NOMO-1 treated with dmso at 0.1 percent for 144 hours (cell line): ENCODE measurements around the gene SLC1A7.

Source experiments
- DNase-seq: peaks from one replicate; lab custom pipeline; 2025; ENCODE audit not compliant: unreplicated experiment; lab: John Stamatoyannopoulos, UW

SLC1A7 gene

DNA sequence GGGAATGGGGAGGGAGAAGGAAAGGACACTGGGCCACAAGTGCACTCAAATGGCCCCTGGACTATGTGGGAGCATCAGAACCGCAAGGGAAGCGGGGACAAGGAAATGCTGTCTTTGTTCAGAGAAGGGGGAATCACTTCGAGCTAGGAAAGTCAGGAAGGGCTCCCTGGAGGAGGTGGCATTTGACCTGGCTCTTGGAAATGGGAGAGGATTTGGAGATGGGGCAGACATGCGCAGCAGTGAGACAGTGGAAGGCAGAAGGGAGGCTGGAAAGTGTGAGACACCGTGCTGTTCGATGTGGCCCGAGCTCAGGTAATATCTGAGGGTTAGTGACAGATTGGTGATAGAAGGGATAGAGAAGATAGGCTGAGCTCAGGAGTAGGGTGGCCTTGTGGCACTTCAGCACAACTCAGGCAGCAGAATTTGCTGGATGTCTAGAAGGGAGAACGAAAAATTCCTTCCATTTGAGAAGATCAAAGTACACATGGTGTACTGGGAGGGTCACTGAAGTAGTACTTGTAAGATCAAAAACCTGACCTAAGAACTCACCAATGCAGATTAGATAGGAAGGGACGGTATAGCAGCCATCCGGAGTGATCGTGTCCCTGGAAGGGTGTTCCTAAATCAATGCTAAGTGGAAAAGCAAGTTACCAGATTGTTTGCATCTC is 25.4 kb downstream of the SLC1A7 start:
- no peak for DNase-seq

DNA sequence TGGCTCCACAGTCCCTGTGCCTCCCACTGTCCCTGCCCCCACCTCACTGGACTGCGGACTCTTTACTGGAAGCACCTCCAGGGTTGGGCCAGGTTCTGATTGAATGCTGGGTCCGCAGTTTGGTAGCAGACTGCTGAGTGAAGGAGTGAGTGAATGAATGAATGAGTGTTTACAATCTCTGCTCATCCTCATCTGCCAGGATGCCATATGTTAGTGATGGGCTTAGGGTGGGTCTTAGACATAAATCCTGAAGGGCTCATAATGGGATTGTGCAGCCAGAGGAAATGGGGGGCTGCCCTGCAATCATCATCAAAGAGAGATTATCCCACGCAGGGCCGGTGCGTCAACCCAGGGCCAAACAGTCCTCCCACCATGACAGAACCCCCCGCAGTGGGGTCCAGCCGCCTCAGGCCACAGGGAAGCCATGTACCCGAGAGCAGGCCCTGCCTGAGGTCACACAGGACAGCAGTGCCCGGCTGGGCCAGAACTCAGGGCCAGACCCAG is 26.1 kb downstream of the SLC1A7 start:
- no peak for DNase-seq

DNA sequence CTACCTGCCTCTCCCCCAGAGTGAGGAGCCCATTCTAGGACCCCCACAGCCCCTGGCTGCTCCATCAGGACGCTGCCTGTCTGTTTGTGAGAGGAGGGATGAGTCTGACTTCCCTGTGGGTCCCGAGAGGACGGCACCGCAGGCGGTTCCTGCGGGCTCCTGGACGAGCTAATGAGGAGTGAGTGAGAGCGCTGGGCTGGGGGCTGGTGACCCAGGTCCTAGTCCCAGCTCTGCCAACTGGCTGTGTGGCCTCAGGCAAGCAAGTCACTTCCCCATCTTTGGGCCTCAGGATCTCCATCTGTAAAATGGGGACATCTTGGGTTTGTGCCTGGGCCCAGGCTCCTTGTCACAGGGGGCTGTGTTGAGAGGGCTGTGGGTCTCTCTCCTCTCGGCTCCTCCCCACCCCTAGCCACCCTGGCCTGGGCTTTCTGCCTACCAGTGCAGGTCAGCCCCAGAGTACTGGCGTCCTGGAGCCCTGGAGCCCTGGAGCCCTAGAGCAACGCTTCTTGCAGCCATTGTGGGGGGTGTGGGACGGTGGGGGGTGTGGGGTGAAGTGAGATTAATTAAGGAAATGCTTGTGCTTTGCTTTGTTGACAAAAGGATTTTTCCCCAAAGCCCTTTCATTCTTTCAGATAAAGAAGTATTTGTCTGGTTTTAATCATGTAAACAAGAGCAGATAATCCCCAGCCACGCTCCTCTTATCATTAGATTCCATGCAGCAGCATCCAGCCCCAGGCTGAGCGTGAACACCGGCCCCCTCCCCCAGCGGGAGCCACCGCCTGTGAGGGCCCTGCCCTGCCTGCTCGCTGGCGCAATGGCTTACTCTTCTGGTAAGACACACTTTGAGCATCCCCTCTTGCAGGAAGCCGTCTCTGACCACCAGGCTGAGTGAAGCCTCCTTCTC is 26.8 kb downstream of the SLC1A7 start:
- no peak for DNase-seq

DNA sequence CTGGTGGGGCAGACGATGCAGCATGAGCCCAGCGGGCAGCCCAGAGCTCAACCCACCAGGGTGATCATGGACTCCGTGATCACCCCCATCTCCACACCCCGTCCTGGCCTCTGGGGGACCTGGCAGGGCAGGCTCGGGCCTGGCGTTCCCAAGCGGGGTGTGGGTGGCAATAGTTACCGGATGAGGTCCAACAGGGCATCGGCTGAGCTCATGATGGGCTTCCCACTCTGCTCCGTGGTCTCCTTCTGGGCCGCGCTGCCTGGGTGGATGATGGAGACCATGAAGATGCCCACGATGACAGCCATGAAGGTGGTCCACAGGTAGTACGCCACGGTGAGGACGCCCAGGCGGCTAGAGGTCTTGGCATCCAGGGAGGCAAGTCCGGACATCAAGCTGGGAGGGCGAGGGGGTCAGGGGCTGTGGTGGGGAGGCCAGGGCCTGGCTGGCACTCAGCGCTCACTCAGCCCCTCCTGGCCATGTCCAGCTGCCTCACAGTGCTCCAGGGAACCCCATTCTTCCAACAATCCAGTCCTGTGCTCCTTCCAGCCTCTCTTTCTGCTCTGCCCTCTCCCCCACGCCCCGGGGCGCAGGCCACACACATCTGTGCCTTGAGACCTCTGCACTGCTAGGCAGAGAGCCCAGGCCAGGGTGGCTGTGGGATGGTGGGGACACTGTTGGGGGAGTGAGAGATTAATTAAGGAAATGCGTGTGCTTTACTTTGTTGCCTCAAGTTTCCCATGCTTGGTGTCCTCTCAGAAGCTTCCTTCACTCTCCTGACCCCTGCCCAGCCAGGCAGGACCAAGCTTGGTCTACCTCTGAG is 27.6 kb downstream of the SLC1A7 start:
- no peak for DNase-seq

DNA sequence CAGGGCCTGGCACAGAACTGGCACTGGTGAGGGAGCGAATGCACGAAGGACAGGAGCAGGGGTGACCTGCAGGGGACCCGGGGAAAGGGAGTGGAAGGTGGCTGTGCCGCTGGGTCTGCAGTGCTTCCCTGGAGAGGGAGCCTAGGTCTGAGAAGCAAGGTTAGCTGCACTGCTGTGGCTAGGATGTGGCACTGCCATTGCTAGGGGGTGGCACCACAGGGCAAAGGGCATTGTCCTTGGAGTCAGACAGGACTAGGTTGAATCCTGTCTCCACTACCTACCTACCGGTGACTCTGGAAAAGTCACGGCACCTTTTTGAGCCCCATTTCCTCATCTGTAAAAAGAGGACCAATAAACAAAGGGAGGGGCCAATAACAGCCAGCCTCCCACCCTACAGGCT is 28.3 kb downstream of the SLC1A7 start:
- no peak for DNase-seq

DNA sequence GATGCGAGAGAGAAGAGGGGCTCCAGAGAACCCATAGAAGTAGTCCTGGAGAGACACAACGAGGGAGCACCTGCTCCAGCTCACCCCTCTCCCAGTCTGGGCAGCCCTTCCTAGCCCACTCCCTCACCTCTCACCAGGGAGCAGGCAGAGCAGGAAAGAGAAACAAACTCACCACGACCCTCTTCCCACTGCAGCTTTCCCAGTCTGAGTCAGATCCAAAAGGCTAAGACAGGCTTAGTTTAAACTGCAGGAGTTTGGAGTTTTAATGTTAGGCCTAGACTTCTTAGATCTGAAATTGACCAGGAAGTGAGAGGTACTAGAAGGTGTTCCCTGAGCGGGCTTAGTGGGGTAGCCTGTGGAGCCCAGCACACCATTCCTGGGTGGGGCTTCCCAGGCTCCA is 29.6 kb downstream of the SLC1A7 start:
- DNase-seq: no peak

DNA sequence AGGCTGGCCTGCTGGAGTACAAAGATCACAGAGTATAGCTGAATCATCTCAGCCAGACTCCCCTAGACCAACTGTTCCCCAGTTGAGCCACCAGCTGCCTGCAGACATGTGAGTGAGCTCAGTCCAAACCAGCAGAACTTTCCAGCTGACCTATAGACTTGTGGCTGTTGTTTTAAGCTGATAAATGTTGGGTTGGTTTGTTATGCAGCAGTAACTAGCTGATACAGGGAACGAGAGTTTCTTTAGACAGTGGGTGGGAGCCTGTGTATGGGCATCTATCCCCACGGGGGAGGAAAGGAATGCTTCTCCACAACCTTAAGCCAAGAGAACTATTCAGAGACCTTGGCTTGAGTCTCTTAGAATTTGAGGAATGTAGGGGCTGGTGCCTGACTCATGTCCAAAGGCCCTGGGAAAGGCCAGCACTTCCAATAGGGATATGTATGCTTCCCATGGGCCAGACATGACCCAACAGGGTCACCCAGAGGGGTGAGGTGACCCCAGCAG is 30.1 kb downstream of the SLC1A7 start:
- no peak for DNase-seq

DNA sequence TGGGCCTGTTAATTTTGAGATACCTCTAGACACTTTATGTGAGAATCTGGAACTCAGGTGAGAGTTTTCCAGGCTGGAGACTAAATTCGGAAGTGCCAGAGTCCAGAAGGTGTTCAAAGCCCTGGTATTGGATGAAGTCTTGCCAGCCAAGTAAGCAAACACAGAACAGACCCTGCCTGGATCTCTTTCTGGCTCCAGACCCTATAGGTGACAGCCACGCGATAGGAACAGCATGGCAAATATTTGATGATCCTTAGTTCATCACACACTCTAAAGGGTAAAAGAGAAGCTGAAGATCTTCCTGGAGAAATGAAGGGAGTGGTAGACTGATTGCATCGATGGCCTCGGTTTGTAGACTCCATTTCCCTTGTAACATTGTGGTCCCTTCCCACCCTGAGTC is 30.7 kb downstream of the SLC1A7 start:
- DNase-seq: no peak

DNA sequence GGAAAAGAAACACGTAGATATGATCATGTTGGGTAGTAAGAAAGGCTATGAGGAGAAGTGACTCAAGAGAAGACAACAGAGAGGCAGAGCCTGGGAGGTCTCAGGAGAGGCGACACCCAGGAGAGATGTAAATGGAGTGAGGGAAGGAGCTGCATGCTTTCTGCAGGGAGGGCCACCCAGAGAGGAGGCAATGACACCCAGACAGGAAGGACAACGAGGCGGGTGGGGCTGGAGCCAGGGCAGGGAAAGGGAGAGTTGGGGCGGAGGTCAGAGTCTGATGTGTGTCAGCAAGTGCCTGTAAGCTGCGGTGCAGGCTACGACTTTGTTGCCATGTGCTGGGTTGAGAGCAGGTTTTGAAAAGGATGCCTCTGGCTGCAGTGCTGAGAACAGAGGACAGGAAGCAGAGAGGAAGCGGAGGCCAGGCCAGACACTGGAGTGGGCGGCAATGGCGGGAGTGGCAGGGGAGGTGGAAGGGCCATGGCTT is 31.3 kb downstream of the SLC1A7 start:
- no peak for DNase-seq

DNA sequence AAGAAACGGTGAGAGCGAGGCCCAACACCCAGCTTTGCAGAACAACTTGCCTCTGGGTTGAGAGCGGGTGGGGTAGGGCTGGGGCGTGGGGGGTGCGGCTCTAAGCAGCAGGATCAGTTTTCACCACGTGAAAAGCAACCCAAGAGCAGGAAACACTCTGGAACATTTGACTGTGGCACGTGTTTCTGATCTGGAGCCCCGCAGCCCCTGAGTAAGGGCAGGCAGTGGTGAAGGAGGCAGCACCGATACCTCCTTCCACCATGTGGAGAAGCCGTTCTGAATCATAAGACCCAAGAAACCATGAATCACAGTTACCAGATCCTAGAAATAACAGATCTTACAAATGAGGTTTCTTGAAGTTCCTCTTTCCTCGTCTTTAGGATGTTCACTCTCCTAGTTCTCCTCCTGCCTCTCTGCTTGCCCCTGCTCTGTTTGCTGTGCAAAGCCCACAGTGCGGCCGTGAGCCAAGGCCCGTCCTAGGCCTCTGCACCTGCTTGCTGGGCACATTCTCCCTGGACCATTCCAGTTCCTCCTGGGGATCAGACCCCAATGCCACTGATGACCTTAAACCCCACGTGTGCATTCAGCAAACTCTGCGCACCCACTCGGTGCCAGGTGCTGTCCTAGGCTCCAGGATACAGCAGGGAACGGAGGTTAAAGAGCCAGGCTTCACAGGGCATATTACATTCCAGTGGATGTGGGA is 31.9 kb downstream of the SLC1A7 start:
- DNase-seq: peak; percentile 60

DNA sequence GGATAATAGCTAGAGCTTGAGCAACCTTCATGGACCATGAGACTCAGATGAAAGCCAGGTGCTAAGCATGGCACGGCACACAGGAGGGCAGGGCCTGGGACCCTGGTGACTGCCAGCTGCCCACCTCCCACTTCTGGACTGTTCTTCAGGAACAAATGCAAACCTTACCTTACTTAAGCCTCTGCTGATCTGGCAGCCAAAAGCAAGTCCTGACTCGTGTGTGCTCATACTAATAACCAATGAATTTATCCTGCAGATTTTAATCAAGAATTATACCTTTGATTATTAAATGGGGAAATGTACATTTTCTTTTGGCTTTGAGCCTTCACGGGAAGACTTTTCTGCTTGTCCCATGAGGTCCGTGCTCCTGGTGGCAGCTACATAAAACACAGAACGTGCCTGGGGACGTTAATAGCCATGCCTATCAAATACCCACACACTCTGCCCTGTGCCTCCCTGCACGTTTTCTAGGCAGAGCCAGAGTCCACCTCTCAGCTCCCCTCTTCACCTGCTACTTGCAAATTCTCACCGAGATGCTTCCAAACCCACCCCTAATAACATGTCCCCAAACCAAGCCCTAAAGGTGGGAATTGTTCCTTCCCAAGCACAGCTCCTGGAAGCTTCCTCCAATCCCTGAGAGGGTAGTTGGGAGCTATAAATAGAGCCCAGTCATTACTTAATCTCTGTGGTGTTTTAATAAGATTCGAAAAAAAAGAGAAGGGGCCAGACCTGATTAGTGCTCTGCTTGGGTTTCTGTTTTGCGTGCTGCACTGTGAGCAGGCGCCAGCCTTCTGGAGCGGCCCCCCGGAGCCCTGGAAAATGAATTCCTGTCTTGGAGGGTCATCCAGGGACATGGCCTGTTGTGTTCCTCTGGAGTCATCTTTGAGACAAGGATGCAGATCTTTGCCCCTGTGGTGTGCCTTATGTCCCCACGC is 33.5 kb downstream of the SLC1A7 start:
- peak; percentile 1 for DNase-seq

DNA sequence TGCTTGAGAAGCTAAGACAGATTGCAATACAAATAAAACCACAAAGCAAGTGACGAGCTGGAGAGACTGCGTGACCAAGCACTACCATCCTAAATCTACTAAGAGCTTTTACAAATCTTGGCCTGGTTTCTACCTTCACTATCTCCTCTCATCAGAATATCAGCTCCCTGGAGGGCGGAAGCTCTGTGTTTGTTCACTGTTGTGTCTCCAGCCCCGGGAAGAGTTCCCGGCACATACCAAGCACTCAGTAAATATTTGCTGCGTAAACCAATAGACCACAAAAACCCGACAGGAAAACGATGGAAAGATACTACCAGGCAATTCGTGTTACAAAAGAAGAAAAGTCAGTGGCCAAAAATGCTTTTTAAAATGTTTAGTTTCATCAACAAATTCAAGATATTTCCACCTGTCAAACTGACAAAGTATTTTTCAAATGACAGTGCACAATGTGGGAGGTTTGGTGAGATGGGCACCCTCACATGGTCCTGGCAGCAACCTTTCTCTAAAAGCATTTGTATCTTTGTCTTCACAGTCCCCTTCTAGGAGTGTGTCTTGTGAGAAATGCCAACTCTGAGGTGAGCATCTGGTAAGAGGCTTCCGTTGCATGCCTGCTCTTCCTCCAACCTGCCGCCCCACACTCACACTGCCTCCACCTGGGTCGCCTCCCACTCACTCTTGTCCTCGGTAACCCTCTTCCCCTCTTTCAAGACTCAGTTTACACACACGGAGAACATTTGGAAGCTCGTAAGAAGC is 34.7 kb downstream of the SLC1A7 start:
- DNase-seq: no peak

DNA sequence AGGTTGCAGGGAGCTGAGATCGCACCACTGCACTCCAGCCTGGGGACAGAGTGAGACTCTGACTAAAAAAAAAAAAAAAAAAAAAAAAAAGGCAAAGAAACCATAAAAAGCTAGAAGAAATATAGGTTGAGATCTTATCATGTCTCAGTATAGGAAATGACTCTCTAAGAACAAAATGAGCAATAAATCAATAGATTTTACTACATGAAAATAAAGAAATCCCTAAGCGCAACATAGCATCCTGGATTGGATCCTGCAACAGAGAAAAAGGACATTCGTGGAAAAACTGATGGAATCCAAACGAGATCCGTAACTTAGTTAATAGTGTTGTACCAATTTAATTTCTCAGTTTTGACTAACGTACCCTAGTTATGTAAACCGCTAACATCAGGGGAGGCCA is 35.3 kb downstream of the SLC1A7 start:
- DNase-seq: no peak

DNA sequence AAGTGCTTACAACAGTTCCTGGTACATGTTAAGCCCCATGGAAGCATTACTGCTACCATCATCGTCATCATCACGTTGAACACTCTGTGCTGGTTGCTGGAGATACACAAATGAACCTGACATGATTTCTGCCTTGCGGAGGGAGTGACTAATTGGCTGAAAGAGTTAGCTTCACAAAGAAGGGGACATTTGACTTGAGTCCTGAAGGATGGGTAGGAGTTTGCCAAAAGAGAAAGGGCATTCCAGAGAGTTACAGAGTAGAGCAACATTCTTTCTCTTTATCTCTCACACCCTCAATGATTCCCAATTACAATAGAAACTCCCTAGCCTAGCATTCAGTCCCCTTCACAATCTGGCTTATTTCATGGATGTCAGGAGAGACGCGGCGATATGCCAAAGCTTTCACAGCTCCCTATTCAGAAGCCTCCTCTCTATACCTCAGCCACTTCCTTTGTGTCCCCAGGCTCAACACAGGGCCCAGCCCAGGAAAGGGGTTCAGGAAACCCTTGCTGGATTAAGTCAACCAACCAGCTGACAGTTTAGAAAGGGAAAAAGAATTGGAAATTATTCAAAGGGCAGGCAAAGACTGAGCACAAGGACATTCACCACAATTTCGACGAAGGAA is 38.0 kb downstream of the SLC1A7 start:
- DNase-seq: no peak

DNA sequence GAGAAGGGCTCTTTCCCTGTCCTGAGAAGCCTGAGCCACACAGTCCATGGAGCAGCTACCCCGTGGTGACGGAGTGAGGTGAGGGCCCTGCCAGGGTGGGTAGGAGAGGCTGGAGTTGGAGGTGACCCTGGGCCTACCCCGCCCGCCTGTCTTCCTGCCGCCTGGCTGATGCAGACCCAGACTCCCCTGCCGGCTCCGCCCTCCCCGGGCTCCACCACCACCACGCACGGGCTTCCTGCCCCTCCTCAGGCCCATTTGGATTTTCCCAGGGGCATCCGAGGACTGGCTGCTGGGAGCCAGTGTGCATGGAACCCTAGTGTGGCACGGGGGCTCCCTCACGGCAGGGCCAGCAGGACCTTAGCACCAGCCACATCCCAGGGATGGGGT is 47.9 kb downstream of the SLC1A7 start:
- no peak for DNase-seq

DNA sequence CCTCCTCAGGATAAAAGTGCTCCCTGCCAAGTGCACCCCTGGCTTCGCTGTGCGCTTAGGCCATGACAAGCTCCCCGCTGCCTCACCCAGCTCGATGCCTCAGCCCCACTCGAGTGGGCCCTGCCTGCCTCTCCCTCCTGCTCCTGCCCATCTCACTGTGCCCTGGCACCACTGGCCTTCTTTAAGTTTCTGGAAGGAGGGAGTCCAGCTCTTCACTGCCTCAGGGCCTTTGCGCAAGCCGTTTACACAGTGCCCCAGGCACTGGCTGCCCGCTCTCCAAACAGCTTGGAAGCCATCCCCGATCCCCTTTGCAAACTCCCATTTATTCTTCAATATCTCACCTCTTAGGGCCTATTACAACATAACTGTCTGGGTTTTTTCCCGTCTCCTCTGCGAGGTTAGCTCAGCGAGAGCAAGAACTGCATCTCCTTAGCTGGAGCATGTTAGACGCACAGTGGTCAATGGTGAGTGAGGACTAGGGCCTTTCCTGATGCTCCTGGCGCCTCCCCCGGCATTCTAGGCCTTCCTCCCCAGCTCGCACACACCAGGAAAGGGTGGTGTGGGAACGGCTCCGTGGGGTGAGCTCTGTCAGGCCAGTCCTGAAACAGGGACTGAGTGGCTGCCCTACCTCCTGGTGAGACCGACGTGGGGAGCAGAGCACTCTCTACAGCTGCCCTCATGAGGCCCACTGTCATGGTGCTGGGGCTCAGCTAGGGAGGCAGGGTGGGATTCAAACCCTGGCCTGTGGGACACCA is 48.5 kb downstream of the SLC1A7 start:
- DNase-seq: no peak

DNA sequence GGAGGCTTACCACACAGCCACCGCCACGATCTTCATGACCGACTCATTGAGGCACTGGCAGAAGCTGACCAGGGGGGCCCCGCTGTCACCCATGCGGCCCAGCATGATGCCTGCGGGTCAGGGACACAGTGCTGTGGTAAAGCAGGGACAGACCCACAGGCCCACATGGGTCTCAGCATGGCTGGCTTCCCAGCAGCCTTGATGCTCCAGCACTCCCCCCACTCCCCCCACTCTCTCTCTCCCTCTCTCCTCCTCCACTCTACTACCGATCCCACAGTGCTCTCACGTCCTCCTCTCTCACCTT is 49.0 kb downstream of the SLC1A7 start:
- no peak for DNase-seq
